HG02970 (cell line): Measurements from ENCODE around the gene C1orf232.

Source experiments
- ATAC-seq: cut with Tn5 transposase; IDR thresholded peaks from one replicate; pipeline ENCODE4 v1.9.1; 2021; ENCODE audit warnings: mild to moderate bottlenecking, moderate library complexity, moderate number of reproducible peaks; ENCODE audit not compliant: unreplicated experiment, low FRiP score

C1orf232 gene

DNA sequence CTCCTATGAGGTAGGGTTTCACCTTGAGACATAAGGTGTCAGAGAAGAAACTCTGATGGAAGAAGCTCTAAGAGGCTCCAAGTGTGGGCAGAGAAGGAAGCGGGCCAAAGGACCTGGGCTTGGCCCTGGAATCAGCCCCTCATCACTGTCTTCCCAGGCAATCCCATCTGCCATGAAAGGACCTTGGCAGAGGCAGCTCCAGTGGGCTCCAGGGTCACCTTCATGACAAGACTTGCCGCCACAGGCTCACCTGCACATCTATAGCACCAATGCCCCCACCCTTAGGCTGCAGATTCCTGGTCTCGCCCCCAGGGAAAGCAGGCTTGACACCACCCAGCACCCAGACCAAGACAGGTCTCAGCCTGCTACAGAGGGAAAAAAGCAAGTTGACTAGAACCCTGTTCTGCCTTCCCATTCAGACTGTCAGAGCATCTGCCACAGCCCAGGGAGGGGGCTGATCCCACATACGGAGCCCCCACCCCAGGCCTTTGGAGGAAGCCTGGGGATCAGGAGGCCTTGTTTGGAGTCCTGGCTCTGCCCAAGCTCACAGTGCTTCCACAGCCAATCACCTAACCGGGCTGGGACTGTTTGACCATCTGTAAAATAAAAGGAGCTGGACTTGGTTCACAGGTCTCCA lies 10.4 kb downstream of the C1orf232 start:
- ATAC-seq: no peak

DNA sequence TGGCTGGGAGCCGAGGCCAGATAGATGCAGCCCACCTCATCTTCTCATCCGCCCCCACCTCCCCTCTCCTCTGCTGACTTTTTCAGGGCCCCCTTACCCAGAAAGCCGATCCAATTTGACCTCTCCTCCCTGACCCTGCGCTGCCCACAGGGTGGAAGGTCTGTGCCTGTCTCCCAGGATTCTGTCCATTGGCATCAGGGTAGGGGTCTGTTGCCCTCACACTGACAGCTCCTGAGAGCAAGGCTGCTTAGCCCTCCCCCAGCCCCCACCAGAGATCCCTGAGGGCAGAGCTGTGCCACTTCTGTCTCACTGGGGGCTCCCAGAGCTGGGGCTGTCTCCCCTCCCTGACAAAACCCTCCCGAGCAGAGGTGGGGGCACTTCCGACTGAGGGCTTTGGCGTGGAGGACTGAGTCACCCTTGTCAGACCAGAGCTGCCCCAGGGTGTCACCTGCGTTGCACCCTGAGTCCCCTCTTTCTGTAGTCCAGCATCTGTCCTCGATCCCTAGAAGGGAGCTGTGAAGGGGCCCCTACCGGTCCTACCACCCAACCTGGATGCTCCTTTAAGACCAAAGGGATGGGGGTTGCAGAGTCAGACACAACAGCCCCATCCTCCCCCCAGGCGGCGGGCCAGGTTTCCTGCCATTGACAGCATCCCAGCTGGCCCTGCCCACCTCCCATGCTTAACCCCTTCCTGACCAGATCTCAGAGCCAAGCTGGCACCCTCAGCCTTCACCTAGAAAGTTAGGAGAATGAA lies 12.3 kb downstream of the C1orf232 start:
- ATAC-seq: no peak

DNA sequence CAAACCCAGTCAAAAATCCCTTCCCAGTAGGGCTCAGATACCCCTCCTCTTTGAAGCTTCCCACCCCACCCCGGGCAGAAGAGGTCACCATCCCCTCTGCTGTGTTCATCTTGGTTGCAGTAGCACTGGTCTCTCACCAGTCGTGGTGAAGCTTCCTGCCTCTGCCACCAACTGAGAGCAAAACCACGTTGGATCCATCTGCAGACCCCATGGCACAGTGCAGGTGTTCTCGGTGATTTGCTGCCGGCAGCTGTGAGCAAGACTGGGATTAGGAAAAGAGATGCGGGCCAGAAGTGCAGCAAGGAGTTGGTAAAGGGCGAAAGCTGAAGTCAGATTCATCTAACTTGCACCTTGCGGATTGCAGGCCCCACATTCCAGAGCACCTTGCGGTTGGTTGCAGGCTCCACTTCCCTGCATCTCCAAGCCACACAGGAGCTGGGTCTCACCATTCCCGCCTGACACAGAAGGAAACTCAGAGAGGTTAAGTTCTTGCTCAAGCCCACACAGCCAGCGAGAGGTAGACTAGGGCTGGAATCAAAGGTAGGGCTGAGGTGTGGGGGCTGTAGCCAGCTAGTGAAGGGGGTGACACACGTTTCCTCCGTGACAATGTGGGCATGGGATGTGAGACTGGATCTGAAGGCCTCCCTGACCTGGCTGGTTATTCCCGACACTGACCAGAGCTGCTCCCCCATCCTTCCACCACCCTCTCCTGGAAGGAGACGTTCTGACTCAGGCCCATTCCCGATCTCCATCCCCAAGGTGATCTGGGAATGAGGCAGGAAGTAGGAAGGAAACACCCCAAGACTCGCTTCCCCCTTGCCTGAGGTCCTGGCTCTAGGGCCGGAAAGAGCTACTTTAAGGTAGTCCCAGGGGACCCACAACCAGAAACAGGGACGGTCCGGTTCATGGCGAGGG lies 13.1 kb downstream of the C1orf232 start:
- no peak for ATAC-seq

DNA sequence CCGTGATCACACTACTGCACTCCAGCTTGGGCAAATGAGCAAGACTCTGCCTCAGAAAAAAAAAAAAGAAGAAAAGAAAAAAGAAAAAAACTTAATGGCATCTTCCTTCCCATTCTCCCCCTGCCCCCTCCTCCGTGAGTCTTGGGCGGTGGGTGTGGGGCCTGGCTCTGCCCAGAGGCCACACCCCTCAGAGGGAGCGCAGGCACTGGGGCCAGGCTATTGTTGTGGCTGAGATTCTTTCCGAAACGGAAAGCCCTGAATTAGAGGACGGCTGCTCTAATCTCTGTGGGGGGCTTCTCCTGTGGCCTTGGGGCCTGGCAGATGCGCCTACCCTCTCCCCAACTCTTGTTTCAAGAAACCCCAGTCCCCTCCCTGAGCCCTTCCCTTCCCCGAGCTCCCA lies 14.0 kb downstream of the C1orf232 start:
- no peak for ATAC-seq

DNA sequence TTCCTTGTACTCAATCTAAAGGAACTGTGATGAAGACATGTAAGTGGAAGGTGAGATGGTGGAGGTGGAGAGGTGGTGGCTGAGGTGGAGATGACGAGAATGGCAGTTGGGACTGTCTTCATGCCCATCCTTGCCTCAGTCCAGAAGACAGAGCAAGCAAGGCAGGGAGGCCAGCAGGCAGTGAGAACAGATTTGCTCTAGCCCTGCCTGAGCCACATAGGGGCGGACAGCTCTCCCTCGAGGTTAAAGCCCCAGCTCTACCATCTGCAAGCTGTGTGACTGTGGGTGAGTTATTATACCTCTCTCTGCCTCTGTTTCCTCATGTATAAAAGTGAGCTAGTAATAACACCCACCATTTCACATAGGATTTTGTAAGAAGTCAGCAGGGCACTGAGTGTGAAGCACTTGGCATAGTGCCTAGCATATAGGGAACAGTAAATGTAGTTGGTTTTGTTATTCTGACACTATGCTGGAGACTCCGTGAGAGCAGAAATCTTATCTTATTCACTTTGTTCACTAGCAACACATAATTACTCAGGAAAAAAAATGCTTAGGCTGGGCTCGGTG lies 14.7 kb downstream of the C1orf232 start:
- ATAC-seq: no peak

DNA sequence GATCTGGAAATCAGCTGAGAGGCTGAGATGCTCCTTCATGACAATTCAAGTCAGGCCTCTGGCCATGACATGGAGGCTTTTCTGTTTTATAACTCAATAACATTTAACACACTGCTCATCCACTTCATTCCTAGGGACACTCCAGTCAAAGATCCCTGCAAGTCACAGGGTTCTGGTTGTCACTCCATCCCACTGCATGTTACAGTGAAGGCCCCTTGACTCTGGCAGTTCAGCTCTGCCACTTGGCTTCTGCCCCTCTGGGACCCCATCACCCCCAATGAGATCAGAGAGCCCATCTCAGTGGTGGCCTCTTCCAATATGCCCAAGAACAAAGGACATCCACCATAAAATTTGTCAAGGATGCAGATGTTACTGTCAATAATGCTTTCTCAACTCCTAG lies 19.9 kb downstream of the C1orf232 start:
- no peak for ATAC-seq

DNA sequence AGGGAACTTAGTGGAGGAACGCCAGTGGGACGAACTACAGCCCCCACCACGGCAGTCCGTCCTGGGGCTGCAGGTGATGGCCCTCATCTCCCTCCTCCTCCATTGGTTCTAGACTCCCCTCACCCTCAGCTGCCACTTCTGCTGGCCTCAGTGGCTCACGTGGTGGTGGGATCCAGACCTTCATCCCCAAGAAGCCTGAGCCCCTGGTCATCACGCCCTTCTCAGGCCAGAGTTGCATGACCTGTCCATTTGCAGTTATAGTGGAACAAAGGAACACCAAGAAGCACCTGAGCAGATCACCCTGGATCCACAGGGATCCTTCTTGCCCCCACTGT lies 22.8 kb downstream of the C1orf232 start:
- no peak for ATAC-seq

DNA sequence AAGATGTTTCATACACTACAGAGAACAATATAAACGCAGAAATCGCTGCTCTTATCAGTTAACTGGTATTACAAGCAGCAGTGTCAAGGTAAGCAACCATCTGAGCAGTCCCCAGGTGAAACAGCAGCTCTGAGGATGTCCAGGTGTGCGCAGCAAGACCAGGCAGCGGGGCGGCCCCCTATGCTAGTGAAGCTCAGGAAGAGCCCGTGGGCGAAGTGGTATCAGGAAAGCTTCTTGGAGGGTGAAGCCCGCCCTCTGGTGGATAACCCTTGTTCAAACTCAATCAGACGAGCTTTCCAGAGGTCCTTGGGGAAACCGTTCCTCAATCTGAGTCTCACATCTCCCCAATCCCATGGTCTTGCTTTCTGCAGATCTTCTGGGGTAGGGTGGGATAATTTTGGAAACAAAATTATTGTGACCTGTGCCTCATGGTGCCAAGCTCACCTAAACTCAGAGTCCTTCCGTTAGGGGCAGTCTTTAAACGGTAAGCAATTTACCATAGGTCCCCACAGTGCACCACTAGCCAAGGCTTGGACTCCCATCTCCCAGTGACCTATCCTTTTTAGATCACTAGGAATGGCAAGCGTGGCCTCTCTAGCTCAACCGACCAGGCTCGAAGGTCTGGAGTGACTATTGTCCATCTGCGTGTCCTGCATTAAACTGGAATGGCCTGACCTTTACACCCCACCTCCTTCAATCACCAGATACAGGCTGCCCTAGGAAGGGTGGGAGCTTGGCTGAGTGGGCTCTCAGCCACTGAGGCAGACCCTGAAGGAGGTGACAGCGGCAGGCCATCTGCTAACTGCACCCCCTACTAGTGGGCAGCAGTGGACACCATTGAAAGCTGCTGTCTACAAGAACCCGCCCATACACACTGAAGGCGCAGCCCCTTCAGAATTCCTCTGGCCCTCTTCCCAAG lies 23.5 kb downstream of the C1orf232 start:
- no peak for ATAC-seq

DNA sequence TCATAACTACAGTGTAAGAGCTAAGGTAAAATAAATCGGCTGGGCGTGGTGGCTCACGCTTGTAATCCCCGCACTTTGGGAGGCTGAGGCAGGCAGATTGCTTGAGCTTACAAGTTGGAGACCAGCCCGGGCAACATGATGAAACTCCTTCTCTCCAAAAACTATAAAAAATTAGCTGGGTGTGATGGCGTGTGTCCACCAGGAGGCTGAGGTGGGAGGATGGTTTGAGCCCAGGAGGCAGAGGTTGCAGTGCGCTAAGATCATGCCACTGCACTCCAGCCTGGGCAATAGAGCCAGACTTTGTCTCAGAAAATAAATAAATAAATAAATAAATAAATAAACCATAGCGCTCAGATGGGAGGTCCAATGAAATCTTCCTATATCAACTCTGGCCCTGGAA lies 26.6 kb downstream of the C1orf232 start:
- ATAC-seq: no peak

DNA sequence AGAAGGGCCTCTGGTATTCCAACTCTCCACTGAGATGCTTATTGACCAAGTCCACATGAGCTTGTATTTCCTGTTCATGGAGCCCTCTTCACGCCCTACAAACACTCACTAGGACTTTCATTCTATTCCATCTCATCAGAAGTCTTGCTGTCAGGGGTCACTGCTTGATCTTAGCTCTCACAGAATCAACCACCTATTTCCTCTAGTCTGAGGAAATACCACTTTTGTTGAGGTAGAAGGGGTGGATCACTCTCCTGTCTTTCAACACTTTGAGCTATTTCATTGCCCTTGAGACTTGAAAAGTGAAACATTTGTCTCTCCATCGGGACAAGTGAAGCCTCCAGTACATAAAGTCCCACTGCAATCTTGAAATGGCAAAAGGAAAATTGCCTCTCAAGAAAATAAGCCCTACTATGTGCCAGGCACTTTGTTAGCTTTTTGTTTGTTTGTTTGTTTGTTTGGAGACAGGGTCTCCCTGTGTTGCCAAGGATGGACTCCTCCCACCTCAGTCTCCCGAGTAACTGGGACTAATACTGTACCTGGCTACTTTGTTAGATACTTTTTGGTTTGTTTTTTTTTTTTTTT lies 29.7 kb downstream of the C1orf232 start:
- no peak for ATAC-seq

DNA sequence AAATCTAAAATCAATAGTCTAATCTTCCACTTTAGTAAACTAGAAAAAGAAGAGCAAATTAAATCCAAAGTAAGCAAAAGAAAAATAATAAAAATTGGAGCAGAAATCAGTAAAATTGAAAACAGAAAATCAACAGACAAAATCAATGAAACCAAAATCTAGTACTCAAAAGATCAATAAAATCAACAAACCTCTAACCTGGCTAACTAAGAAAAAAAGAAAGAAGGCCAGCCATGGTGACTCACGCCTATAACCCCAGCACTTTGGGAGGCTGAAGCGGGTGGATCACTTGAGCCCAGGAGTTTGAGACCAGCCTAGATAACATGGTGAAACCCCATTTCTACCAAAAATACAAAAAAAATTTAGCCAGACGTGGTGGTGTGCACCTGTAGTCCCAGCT lies 34.3 kb downstream of the C1orf232 start:
- ATAC-seq: no peak

DNA sequence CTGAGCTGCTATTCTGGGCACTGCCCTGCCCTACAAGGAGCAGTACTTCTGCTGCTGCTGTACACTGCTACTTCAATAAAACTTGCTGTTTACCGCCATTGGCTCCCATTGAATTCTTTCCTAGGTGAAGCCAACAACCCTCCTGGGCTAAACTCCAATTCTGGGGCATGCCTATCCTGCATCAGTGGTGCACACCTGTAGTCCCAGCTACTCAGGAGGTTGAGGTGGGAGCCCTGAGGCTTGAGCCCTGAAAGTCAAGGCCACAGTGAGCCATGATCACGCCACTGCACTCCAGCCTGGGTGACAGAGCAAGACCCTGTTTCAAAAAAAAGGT lies 36.0 kb downstream of the C1orf232 start:
- no peak for ATAC-seq

DNA sequence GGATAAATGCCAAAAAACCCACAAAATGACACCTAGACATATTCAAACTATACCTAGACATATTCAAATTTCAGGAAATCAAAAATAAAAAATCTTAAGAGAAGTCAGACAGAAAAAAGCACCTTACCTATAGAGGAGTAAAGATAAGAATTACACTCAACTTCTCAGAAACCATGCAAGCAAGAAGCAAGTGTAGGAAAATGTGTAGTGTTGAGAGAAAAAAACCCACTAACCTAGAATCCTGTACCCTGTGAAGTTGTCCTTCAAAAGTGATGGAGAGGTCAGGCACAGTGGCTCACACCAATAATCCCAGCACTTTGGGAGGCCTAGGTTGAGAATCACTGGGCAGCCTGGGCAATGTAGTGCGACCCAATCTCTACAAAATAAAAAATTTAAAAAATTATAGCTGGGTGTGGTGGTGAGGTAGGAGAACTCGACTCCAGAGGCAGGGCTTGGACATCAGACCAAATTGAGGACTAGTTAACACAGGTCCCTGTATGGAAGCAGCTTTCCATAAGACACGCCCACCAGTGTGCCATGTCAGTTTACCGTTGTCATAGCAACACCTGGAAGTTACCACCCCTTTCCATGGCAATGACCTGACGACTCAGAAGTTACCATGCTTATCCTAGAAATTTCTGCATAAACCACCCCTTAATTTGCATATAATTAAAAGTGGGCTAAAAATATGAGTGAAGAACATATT lies 36.5 kb downstream of the C1orf232 start:
- ATAC-seq: no peak

DNA sequence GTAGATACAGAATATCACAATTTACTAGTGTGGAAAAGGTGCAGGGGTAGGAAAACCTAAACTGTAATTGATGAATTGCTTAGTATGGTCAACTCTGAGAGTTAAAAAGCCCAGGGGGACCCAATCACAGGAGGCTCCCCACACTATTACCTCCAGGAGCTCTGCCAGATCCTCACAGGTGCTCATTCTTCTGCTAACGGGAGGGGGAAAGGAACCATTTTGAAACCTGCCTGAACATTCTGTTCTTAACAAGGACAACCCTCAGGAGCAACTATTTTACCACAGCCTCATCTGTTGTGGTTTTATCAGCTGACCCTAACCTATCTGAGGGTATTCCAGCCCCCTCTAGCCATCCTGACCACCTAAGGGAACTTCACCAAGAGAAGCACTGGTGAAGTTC lies 38.1 kb downstream of the C1orf232 start:
- no peak for ATAC-seq

DNA sequence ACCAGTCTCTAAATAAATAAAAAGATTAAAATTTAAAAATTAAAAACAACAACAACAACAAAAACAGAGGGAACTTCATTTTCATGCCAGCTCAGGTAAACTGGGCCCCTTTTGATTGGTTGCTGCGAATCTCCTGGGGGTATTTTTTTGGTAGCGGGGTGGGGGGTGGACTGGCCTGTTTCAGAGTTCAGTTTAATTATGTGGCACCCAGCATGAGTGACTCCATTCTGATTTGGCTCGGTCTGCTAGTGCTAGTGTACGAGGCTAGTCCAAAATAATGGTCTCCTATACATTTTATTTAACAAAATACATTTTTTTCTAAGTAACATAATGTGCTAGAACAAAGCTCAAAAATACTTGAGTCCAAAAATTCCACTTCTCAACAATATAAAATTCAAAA lies 39.0 kb downstream of the C1orf232 start:
- ATAC-seq: no peak

DNA sequence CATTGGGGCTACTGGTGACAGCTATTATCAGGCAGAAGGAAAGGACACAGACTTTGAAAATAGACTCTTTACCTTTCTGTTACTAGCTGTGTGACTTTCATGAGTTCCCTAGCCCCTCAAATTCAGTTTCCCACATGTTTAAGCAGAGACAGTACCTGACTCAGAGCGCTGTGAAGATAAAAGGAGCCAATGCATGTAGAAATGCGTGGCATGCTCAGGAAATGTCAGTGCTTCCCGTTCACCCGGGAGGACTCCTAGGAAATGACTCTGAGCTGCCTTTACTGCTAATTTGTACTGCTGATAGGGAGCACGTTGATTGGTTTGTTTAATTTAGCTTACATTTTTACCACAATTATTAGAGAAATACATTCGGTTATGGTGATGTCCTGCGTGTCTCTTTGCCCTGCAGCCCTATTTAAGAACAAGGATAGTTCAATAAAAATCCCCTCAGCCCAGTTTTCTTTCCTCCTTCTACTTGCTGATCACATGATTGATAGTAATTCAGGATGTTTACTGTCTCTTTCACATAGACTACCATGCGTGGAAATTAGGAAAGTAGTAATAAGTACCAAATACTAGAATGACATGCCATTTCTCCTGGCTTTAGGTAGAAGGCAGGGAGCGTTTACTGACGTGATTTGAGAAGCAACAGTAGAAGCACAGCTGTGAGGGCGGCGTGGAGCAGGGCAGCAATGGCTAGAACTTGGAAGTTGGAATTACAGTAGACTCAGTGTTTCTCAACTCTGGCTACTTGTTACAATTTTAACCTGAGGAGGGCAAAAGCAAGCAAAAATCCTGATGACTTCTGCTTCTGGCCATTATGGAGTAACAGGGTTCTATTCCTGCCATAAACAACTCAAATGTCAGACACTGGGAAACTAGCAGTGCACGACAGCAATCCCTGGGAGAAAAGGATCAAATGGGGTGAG lies 41.3 kb downstream of the C1orf232 start:
- ATAC-seq: no peak

DNA sequence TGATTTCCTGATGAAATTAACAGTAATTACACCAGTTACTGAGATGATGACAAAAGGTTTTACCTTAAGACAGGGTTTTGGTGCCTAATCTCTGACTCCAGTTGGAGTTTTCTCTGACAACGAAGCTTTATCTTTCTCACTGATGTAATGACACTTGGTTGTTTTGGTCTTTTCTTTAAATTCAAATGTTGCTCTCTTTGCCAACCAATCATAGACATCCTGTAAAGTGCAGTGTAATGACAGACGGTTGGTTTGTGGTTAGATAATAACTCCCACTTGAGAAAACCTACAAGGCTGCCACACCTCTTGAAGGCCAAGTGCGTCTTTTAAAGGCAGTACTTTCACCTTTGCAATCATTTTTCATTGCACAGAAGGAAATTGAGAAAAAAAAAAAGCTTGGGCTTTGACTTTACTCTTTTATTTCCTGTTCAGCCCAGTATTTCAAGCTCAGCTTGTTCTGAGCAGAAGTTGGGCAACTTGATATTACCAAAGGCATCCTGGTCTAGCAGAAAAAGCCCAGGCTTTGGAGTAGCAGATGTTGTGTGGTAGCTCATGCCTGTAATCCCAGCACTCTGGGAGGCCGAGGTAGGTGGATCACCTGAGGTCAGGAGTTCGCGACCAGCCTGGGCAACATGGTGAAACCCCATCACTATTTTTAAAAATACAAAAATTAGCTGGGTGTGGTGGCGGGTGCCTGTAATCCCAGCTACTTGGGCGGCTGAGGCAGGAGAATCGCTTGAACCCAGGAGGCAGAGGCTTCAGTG lies 42.3 kb downstream of the C1orf232 start:
- ATAC-seq: peak; percentile 72
